Uterus (tissue), 4 donors: ENCODE results near the gene IFI44. TPM values are rescaled to one million over a fixed set of nuclear protein-coding genes. Genes with fewer than 3 reads are reported as not detected.

Source experiments
- DNase-seq, 2 donors: peaks; one replicate each; pipeline ENCODE4 v3.0.0-alpha.2; 2019 to 2020
- H3K27ac ChIP-seq, 2 donors: fragments of 200-600 bp; sonication (generic); 1 replicate in 1 of 2; 2 replicates in 1 of 2; pipeline ENCODE4 v1.5.1; 2016 to 2018
- H3K27me3 ChIP-seq, 2 donors: fragments of 200-600 bp; sonication (generic); one replicate each; pipeline ENCODE4 v1.5.1; 2018 to 2019; ENCODE audit warnings: control low read depth in 1 of 2
- H3K36me3 ChIP-seq, 2 donors: fragments of 200-600 bp; sonication (generic); one replicate each; pipeline ENCODE4 v1.5.1; 2019; ENCODE audit warnings: control low read depth in 1 of 2
- H3K4me1 ChIP-seq, 2 donors: fragments of 200-600 bp; sonication (generic); one replicate each; pipeline ENCODE4 v1.5.1; 2018 to 2019; ENCODE audit warnings: control low read depth in 1 of 2
- H3K4me3 ChIP-seq, 2 donors: fragments of 200-600 bp; sonication (generic); 1 replicate in 1 of 2; 2 replicates in 1 of 2; pipeline ENCODE4 v1.5.1; 2018 to 2019; ENCODE audit warnings: mild to moderate bottlenecking in 1 of 2
- H3K9me3 ChIP-seq, 2 donors: fragments of 200-600 bp; sonication (generic); one replicate each; pipeline ENCODE4 v1.5.1; 2019; ENCODE audit warnings: control low read depth in 1 of 2
- CTCF ChIP-seq, 4 experiments: fragments of 200-600 bp in 2 of 4; fragments of 450-650 bp in 2 of 4; sonication (generic) in 2 of 4; IDR thresholded peaks; one replicate each; pipeline ENCODE4 v1.5.1; 2016 to 2019; ENCODE audit warnings: antibody characterized with exemption in 4 of 4, mild to moderate bottlenecking in 2 of 4, moderate library complexity in 1 of 4
- POLR2A ChIP-seq, 2 donors: fragments of 450-650 bp; IDR thresholded peaks; one replicate each; pipeline ENCODE4 v1.6.1; 2016; ENCODE audit warnings: antibody characterized with exemption in 2 of 2, mild to moderate bottlenecking in 1 of 2, moderate library complexity in 1 of 2
- intact Hi-C: fragments of 100-400 bp; cut with DNase I; formaldehyde crosslinking; loops from one replicate; pipeline ENCODE4 v1.15.1; 2023; ENCODE audit warnings: low total_unique reads
- total RNA-seq, 4 donors: library from RNA; depleted of rRNA in 3 of 4; stranded (reverse); fragments of >200 nt in 3 of 4; gene quantifications; one replicate each; pipeline versions ENCODE4 v1.1.0 to v1.2.4, GENCODE V29; 2014 to 2023
- donor health status: DM: yes; HTN: yes; CAD: no.

Gene IFI44
- total RNA-seq, 4 donors from 2014 or later, result 10.6 to 77.1 (median 47.7) TPM

DNA sequence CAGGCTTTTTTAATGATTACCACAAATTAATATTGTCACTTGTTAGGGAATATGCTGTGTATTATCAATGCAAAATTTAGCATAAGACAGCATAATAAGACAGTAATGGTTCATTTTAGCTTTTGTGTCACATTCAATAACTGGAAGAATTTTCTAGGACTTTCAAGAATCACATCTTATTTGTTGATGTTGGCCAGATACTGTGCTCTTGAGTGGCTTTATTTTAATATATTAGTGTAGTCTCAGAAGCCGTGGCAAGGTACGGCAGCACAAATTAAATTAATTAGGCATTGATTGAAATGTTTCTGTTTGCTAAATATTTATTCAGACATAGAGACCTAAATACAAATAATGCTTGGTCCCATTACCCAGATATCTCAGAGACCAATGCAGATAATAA, 19.0 kb upstream of the IFI44 start:
- no peak overlapping the region for H3K27ac ChIP-seq
- H3K4me3 ChIP-seq, result no peak overlapping the region
- intact Hi-C loops, result no loop called here
- TF ChIP-seq CTCF (IDR thresholded peaks at IDR 0.05), result no peak
- no peak for TF ChIP-seq POLR2A (IDR thresholded peaks at IDR 0.05)
- no peaks in the 10 kb centered on the region for H3K9me3 ChIP-seq
- no peaks in the 10 kb centered on the region for H3K36me3 ChIP-seq
- no peaks in the 10 kb centered on the region for H3K4me1 ChIP-seq
- H3K27me3 ChIP-seq, result no peaks in the 10 kb centered on the region
- no peak for DNase-seq

DNA sequence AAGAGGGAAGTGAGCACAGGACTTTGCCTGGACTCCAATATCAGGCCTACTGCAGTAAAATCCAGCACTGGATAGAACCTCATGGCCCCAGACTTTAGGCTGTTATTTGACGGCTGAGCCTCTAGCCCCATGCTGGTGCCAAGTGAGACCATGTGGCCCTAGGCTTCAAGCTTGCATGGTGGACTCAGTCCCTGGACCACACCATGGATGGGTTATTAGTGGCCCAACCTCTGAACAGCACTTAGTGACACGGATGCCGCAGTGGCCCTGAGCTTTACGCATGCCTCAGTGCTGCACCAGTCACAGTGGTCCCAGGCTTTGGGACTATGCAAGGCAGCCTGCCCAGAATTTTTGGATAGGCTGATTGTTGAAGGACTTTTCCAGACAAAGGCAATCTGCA, 16.4 kb upstream of the IFI44 start:
- no peaks in the 10 kb centered on the region for H3K9me3 ChIP-seq
- no peak for DNase-seq
- H3K27me3 ChIP-seq, result no peaks in the 10 kb centered on the region
- TF ChIP-seq CTCF (IDR thresholded peaks at IDR 0.05) (no peak), POLR2A (IDR thresholded peaks at IDR 0.05) (no peak)
- intact Hi-C loops, result no loop called here
- no peaks in the 10 kb centered on the region for H3K4me1 ChIP-seq
- H3K27ac ChIP-seq, result no peak overlapping the region
- no peaks in the 10 kb centered on the region for H3K36me3 ChIP-seq
- no peak overlapping the region for H3K4me3 ChIP-seq

GRCh38 chr1:78640462-78640861, 9.2 kb upstream of the IFI44 start:
- H3K4me1 ChIP-seq, result no peaks in the 10 kb centered on the region
- no peak for TF ChIP-seq CTCF (IDR thresholded peaks at IDR 0.05)
- no peak overlapping the region for H3K27ac ChIP-seq
- intact Hi-C loops, result no loop called here
- no peaks in the 10 kb centered on the region for H3K36me3 ChIP-seq
- H3K4me3 ChIP-seq, result no peak overlapping the region
- no peak for DNase-seq
- H3K9me3 ChIP-seq, result no peaks in the 10 kb centered on the region
- H3K27me3 ChIP-seq, result no peaks in the 10 kb centered on the region

- no peaks in the 10 kb centered on the region for H3K4me1 ChIP-seq
- no peak overlapping the region for H3K27ac ChIP-seq
- intact Hi-C loops, result no loop called here
- H3K9me3 ChIP-seq, result no peaks in the 10 kb centered on the region
- no peak overlapping the region for H3K4me3 ChIP-seq
- H3K27me3 ChIP-seq, result no peaks in the 10 kb centered on the region
- no peaks in the 10 kb centered on the region for H3K36me3 ChIP-seq
- TF ChIP-seq CTCF (IDR thresholded peaks at IDR 0.05) (no peak), POLR2A (IDR thresholded peaks at IDR 0.05) (no peak)
- no peak for DNase-seq
Measured at GRCh38 chr1:78641558-78641957, 8.1 kb upstream of the IFI44 start.

- TF ChIP-seq POLR2A (IDR thresholded peaks at IDR 0.05) (no peak), CTCF (IDR thresholded peaks at IDR 0.05) (no peak)
Measured at GRCh38 chr1:78645723-78646122, 3.9 kb upstream of the IFI44 start.

More at GRCh38 chr1:78645723-78646122, 3.9 kb upstream of the IFI44 start:
- H3K27ac ChIP-seq, result no peak overlapping the region
- DNase-seq, result no peak
- no peaks in the 10 kb centered on the region for H3K9me3 ChIP-seq
- intact Hi-C loops, result no loop called here
- H3K27me3 ChIP-seq, result no peaks in the 10 kb centered on the region
- no peaks in the 10 kb centered on the region for H3K4me1 ChIP-seq
- no peaks in the 10 kb centered on the region for H3K36me3 ChIP-seq
- H3K4me3 ChIP-seq, result no peak overlapping the region
